ENCODE data around the gene MAP3K13. TPM values are rescaled to one million over a fixed set of nuclear protein-coding genes. Genes with fewer than 3 reads are reported as not detected.

MAP3K13 gene
- total RNA-seq, 1 experiment from 2014 or later = 9.1 TPM

DNA sequence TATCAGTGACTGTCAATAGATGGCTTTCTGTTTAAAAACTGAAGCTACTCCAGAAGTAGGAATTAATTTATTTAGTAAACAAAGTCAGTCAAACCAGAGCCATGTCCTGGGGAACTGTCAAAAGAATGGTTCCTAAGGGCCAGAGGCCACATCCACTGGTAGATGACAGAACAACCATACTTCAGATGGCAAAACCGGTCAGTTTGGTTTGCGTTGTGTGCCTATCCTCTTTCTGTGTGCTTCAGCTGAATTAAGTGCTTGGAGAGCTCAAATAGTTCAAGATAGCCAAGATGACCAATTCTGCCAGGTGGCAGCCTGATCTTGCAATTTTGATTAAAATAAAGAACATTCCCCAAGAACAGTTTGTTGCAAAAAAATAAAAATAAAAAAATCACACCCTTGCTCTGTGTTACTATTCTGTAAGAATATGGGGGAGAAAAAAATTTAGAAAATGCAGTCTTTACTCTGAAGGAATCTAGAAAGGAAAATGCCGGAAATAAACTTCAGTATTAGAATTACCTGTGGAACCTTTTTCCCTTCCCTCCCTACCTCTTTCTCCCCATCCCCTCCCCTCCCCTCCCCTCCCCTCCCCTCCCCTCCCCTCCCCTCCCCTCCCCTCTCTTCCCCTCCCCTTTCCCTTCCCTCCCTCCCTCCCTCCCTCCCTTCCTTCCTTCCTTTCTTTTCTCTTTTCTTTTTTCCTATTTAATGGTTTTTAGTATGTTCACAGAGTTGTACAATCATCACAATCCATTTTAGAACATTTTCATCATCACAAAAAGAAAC lies 2.5 kb downstream of the MAP3K13 start:
- TF ChIP-seq EMX1 (CRISPR knock-in tag; IDR thresholded peaks at IDR 0.05) (no peak), SOX15 (CRISPR knock-in tag; IDR thresholded peaks at IDR 0.05) (no peak), ZNF396 (CRISPR knock-in tag; IDR thresholded peaks at IDR 0.05; ENCODE audit: borderline replicate concordance) (no peak), ELF4 (CRISPR knock-in tag; IDR thresholded peaks at IDR 0.05; ENCODE audit: low read depth) (no peak), ZNF219 (CRISPR knock-in tag; IDR thresholded peaks at IDR 0.05; ENCODE audit: borderline replicate concordance) (no peak), NFATC4 (CRISPR knock-in tag; IDR thresholded peaks at IDR 0.05) (no peak), ZNF671 (CRISPR knock-in tag; IDR thresholded peaks at IDR 0.05) (no peak), GRHL2 (CRISPR knock-in tag; IDR thresholded peaks at IDR 0.05; ENCODE audit: insufficient replicate concordance, severe bottlenecking) (no peak), SMAD3 (CRISPR knock-in tag; IDR thresholded peaks at IDR 0.05; ENCODE audit: borderline replicate concordance) (no peak), SMAD4 (CRISPR knock-in tag; IDR thresholded peaks at IDR 0.05) (no peak)
- TF ChIP-seq, protein P1, sequence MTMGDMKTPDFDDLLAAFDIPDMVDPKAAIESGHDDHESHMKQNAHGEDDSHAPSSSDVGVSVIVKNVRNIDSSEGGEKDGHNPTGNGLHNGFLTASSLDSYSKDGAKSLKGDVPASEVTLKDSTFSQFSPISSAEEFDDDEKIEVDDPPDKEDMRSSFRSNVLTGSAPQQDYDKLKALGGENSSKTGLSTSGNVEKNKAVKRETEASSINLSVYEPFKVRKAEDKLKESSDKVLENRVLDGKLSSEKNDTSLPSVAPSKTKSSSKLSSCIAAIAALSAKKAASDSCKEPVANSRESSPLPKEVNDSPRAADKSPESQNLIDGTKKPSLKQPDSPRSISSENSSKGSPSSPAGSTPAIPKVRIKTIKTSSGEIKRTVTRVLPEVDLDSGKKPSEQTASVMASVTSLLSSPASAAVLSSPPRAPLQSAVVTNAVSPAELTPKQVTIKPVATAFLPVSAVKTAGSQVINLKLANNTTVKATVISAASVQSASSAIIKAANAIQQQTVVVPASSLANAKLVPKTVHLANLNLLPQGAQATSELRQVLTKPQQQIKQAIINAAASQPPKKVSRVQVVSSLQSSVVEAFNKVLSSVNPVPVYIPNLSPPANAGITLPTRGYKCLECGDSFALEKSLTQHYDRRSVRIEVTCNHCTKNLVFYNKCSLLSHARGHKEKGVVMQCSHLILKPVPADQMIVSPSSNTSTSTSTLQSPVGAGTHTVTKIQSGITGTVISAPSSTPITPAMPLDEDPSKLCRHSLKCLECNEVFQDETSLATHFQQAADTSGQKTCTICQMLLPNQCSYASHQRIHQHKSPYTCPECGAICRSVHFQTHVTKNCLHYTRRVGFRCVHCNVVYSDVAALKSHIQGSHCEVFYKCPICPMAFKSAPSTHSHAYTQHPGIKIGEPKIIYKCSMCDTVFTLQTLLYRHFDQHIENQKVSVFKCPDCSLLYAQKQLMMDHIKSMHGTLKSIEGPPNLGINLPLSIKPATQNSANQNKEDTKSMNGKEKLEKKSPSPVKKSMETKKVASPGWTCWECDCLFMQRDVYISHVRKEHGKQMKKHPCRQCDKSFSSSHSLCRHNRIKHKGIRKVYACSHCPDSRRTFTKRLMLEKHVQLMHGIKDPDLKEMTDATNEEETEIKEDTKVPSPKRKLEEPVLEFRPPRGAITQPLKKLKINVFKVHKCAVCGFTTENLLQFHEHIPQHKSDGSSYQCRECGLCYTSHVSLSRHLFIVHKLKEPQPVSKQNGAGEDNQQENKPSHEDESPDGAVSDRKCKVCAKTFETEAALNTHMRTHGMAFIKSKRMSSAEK (CRISPR knock-in tag; IDR thresholded peaks at IDR 0.05; ENCODE audit: borderline replicate concordance) = no peak
- TF ChIP-seq, protein P2, sequence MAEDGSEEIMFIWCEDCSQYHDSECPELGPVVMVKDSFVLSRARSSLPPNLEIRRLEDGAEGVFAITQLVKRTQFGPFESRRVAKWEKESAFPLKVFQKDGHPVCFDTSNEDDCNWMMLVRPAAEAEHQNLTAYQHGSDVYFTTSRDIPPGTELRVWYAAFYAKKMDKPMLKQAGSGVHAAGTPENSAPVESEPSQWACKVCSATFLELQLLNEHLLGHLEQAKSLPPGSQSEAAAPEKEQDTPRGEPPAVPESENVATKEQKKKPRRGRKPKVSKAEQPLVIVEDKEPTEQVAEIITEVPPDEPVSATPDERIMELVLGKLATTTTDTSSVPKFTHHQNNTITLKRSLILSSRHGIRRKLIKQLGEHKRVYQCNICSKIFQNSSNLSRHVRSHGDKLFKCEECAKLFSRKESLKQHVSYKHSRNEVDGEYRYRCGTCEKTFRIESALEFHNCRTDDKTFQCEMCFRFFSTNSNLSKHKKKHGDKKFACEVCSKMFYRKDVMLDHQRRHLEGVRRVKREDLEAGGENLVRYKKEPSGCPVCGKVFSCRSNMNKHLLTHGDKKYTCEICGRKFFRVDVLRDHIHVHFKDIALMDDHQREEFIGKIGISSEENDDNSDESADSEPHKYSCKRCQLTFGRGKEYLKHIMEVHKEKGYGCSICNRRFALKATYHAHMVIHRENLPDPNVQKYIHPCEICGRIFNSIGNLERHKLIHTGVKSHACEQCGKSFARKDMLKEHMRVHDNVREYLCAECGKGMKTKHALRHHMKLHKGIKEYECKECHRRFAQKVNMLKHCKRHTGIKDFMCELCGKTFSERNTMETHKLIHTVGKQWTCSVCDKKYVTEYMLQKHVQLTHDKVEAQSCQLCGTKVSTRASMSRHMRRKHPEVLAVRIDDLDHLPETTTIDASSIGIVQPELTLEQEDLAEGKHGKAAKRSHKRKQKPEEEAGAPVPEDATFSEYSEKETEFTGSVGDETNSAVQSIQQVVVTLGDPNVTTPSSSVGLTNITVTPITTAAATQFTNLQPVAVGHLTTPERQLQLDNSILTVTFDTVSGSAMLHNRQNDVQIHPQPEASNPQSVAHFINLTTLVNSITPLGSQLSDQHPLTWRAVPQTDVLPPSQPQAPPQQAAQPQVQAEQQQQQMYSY (CRISPR knock-in tag; IDR thresholded peaks at IDR 0.05) = no peak
- TF ChIP-seq, protein P3, sequence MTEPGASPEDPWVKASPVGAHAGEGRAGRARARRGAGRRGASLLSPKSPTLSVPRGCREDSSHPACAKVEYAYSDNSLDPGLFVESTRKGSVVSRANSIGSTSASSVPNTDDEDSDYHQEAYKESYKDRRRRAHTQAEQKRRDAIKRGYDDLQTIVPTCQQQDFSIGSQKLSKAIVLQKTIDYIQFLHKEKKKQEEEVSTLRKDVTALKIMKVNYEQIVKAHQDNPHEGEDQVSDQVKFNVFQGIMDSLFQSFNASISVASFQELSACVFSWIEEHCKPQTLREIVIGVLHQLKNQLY (CRISPR knock-in tag; IDR thresholded peaks at IDR 0.05) = no peak
- TF ChIP-seq, protein P4, sequence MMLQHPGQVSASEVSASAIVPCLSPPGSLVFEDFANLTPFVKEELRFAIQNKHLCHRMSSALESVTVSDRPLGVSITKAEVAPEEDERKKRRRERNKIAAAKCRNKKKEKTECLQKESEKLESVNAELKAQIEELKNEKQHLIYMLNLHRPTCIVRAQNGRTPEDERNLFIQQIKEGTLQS (CRISPR knock-in tag; conservative IDR thresholded peaks at IDR 0.05) = no peak
- TF ChIP-seq, protein P5, sequence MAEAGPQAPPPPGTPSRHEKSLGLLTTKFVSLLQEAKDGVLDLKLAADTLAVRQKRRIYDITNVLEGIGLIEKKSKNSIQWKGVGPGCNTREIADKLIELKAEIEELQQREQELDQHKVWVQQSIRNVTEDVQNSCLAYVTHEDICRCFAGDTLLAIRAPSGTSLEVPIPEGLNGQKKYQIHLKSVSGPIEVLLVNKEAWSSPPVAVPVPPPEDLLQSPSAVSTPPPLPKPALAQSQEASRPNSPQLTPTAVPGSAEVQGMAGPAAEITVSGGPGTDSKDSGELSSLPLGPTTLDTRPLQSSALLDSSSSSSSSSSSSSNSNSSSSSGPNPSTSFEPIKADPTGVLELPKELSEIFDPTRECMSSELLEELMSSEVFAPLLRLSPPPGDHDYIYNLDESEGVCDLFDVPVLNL (CRISPR knock-in tag; IDR thresholded peaks at IDR 0.05; ENCODE audit: borderline replicate concordance, low read depth) = no peak
- TF ChIP-seq, protein P6, sequence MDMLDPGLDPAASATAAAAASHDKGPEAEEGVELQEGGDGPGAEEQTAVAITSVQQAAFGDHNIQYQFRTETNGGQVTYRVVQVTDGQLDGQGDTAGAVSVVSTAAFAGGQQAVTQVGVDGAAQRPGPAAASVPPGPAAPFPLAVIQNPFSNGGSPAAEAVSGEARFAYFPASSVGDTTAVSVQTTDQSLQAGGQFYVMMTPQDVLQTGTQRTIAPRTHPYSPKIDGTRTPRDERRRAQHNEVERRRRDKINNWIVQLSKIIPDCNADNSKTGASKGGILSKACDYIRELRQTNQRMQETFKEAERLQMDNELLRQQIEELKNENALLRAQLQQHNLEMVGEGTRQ (CRISPR knock-in tag; IDR thresholded peaks at IDR 0.05) = no peak
- ChIA-PET POLR2A (no interaction called here), CTCF (no interaction called here)
- Mint-ChIP-seq H3K27ac (no peak overlapping the region), H3K36me3 (no peaks in the 10 kb centered on the region), H3K27me3 (ENCODE audit: low read depth) (peaks cover 74% of the 10 kb centered on the region), H3K9me3 (no peaks in the 10 kb centered on the region), H3K4me1 (peaks cover 4% of the 10 kb centered on the region; the same call in 1 of the 2 replicates), H3K4me3 (no peak overlapping the region)
- DNase-seq (ENCODE audit: low spot score) = no peak
- ATAC-seq = no peak

Measured in WTC11 (cell line).